ENCODE measurements around the gene KCNH1.

DNA sequence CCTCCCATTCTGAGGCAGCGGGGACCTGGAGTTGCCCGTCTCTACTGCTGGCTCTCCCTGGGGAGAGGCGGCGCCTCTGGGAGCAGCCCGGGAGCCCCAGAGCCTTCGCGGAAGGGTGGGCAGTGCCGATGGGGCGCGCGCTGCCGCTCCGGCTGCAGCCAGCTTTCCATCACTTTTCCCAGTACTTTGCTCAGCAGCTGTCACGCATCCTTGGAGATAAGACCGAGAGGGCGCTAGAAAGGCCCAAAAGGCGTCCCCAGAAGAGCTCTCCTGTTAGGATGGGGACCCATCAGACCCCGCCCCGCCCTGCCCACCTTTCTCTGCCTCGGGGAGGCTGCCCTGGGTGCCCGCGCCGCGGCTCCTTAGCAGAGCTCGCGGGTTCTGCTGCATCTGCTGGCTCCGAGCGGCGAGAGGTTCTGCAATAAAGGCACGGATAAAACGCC lies 534 bp downstream of the KCNH1 start:
- TF ChIP-seq, protein P1, sequence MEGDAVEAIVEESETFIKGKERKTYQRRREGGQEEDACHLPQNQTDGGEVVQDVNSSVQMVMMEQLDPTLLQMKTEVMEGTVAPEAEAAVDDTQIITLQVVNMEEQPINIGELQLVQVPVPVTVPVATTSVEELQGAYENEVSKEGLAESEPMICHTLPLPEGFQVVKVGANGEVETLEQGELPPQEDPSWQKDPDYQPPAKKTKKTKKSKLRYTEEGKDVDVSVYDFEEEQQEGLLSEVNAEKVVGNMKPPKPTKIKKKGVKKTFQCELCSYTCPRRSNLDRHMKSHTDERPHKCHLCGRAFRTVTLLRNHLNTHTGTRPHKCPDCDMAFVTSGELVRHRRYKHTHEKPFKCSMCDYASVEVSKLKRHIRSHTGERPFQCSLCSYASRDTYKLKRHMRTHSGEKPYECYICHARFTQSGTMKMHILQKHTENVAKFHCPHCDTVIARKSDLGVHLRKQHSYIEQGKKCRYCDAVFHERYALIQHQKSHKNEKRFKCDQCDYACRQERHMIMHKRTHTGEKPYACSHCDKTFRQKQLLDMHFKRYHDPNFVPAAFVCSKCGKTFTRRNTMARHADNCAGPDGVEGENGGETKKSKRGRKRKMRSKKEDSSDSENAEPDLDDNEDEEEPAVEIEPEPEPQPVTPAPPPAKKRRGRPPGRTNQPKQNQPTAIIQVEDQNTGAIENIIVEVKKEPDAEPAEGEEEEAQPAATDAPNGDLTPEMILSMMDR (conservative IDR thresholded peaks at IDR 0.05), result no peak
- no peak for TF ChIP-seq ZFX (IDR thresholded peaks at IDR 0.05)
